Measurements from ENCODE around the gene INPP5J. TPM values are rescaled to one million over a fixed set of nuclear protein-coding genes. Genes with fewer than 3 reads are reported as not detected.
A peak's percentile ranks its signal among the peaks of the same experiment; 100 is the strongest.

Gene INPP5J
- total RNA-seq, 1 donor: 0.36 TPM

- Histone ChIP-seq H3K4me2 (ENCODE audit: insufficient read depth, low read length) (no peak overlapping the region), H3K79me2 (ENCODE audit: insufficient read depth, low read length) (peaks cover 30% of the 10 kb centered on the region), H3K9me3 (ENCODE audit: low read depth, low read length) (no peaks in the 10 kb centered on the region), H3K36me3 (ENCODE audit: insufficient read depth, low read length) (peaks cover 13% of the 10 kb centered on the region), H3K27me3 (ENCODE audit: insufficient read depth, low read length) (no peaks in the 10 kb centered on the region), H3K27ac (ENCODE audit: low read depth, low read length) (no peak overlapping the region), H2AFZ (ENCODE audit: low read length) (no peak overlapping the region), H3K4me1 (ENCODE audit: insufficient read depth, low read length) (peaks cover 23% of the 10 kb centered on the region), H3K4me3 (ENCODE audit: insufficient read depth, low read length) (no peak overlapping the region), H4K20me1 (ENCODE audit: insufficient read depth, low read length) (peaks cover 13% of the 10 kb centered on the region)
- DNase-seq (ENCODE audit: insufficient read length, low spot score, missing footprints): peak; percentile 42
- no peak for TF ChIP-seq CTCF (IDR thresholded peaks at IDR 0.05; ENCODE audit: extremely low read depth, low read depth, low read length)
Observed at GRCh38 chr22:31079095-31079642, 43.6 kb upstream of the INPP5J start.

GRCh38 chr22:31080164-31080847 lies 42.5 kb upstream of the INPP5J start:
- H3K27ac ChIP-seq (ENCODE audit: low read depth, low read length): peak overlapping the region; percentile 78
- peak overlapping the region; percentile 93 for H3K4me2 ChIP-seq (ENCODE audit: insufficient read depth, low read length)

GRCh38 chr22:31080848-31081649 lies 41.7 kb upstream of the INPP5J start, which contains the start of gene SMTN:
TSS of gene SMTN (plus strand) at chr22:31081318. CDS start at chr22:31083259, 1,941 bp downstream.
- Histone ChIP-seq H3K4me2 (ENCODE audit: insufficient read depth, low read length) (peak within 1 kb of the TSS; percentile 93), H3K36me3 (ENCODE audit: insufficient read depth, low read length) (peaks cover 17% of the 10 kb centered on the region), H3K4me3 (ENCODE audit: insufficient read depth, low read length) (peak within 1 kb of the TSS; percentile 95), H3K9me3 (ENCODE audit: low read depth, low read length) (no peaks in the 10 kb centered on the region), H3K79me2 (ENCODE audit: insufficient read depth, low read length) (peaks cover 47% of the 10 kb centered on the region), H3K4me1 (ENCODE audit: insufficient read depth, low read length) (peaks cover 35% of the 10 kb centered on the region), H3K27ac (ENCODE audit: low read depth, low read length) (peak within 1 kb of the TSS; percentile 78), H3K27me3 (ENCODE audit: insufficient read depth, low read length) (no peaks in the 10 kb centered on the region), H4K20me1 (ENCODE audit: insufficient read depth, low read length) (peaks cover 19% of the 10 kb centered on the region), H2AFZ (ENCODE audit: low read length) (peak within 1 kb of the TSS; percentile 91)
- peak; percentile 99 for DNase-seq (ENCODE audit: insufficient read length, low spot score, missing footprints)
- TF ChIP-seq CTCF (IDR thresholded peaks at IDR 0.05; ENCODE audit: extremely low read depth, low read depth, low read length): no peak

More at GRCh38 chr22:31080164-31080847, 42.5 kb upstream of the INPP5J start:
- peaks cover 13% of the 10 kb centered on the region for H4K20me1 ChIP-seq (ENCODE audit: insufficient read depth, low read length)
- peaks cover 30% of the 10 kb centered on the region for H3K4me1 ChIP-seq (ENCODE audit: insufficient read depth, low read length)
- H2AFZ ChIP-seq (ENCODE audit: low read length): peak overlapping the region; percentile 91
- H3K9me3 ChIP-seq (ENCODE audit: low read depth, low read length): no peaks in the 10 kb centered on the region
- H3K27me3 ChIP-seq (ENCODE audit: insufficient read depth, low read length): no peaks in the 10 kb centered on the region
- peaks cover 13% of the 10 kb centered on the region for H3K36me3 ChIP-seq (ENCODE audit: insufficient read depth, low read length)
- TF ChIP-seq CTCF (IDR thresholded peaks at IDR 0.05; ENCODE audit: extremely low read depth, low read depth, low read length): no peak
- DNase-seq (ENCODE audit: insufficient read length, low spot score, missing footprints): peak; percentile 39
- H3K79me2 ChIP-seq (ENCODE audit: insufficient read depth, low read length): peaks cover 40% of the 10 kb centered on the region
- peak overlapping the region; percentile 95 for H3K4me3 ChIP-seq (ENCODE audit: insufficient read depth, low read length)

Measured in osteoblast (primary cell).